Liver (tissue), 3 donors: Measurements from ENCODE around the gene ARSB.

Source experiments
- CTCF ChIP-seq: fragments of 150-350 bp; IDR thresholded peaks from 2 replicates; pipeline ENCODE4 v1.5.1; 2017; ENCODE audit warnings: improper control_type of control experiment, low read depth, low read length; ENCODE audit not compliant: missing input control
- FOXA1 ChIP-seq: IDR thresholded peaks from 2 replicates; pipeline ENCODE4 v1.6.1; 2016; ENCODE audit warnings: antibody characterized with exemption
- GABPA ChIP-seq, 2 donors: IDR thresholded peaks in 1 of 2; conservative IDR thresholded peaks in 1 of 2; 2 replicates each; pipeline ENCODE4 v1.6.1; 2016; ENCODE audit warnings: antibody characterized with exemption in 2 of 2, mild to moderate bottlenecking in 1 of 2, moderate library complexity in 1 of 2
- JUND ChIP-seq, 2 donors: IDR thresholded peaks; 2 replicates each; pipeline ENCODE4 v1.6.1; 2016; ENCODE audit warnings: antibody characterized with exemption in 2 of 2
- MAX ChIP-seq: IDR thresholded peaks from 2 replicates; pipeline ENCODE4 v1.6.1; 2016; ENCODE audit warnings: antibody characterized with exemption
- RAD21 ChIP-seq, 2 donors: IDR thresholded peaks; 2 replicates each; pipeline ENCODE4 v1.6.1; 2016; ENCODE audit warnings: antibody characterized with exemption in 2 of 2, mild to moderate bottlenecking in 2 of 2
- REST ChIP-seq: IDR thresholded peaks from 2 replicates; pipeline ENCODE4 v1.6.1; 2016; ENCODE audit warnings: antibody characterized with exemption, mild to moderate bottlenecking
- SP1 ChIP-seq: IDR thresholded peaks from 2 replicates; pipeline ENCODE4 v1.6.1; 2018; ENCODE audit warnings: antibody characterized with exemption, mild to moderate bottlenecking
- TAF1 ChIP-seq: conservative IDR thresholded peaks from 2 replicates; pipeline ENCODE4 v1.6.1; 2016; ENCODE audit warnings: antibody characterized with exemption, mild to moderate bottlenecking
- YY1 ChIP-seq: IDR thresholded peaks from 2 replicates; pipeline ENCODE4 v1.6.1; 2016; ENCODE audit warnings: antibody characterized with exemption, mild to moderate bottlenecking
- donor health status: healthy.
- donor health status: healthy.

GRCh38 chr5:78915170-78915569, 69.9 kb downstream of the ARSB start:
- TF ChIP-seq CTCF (no peak), GABPA (IDR thresholded peaks at IDR 0.05 in 1 of 2, conservative IDR thresholded peaks at IDR 0.05 in 1 of 2) (no peak), JUND (IDR thresholded peaks at IDR 0.05) (no peak), REST (no peak), MAX (no peak), TAF1 (no peak), RAD21 (IDR thresholded peaks at IDR 0.05) (no peak), FOXA1 (no peak), YY1 (no peak), SP1 (no peak)
